HG02678 (cell line): ENCODE measurements around the gene SVOP.
"Not testable (repeated sequence)": the region's sequence is repeated elsewhere in the genome, so short reads cannot be mapped to it uniquely, and the experiment has no call there.

Experiments
- ATAC-seq: cut with Tn5 transposase; IDR thresholded peaks from one replicate; pipeline ENCODE4 v1.9.1; 2021; ENCODE audit warnings: mild to moderate bottlenecking, moderate library complexity; ENCODE audit not compliant: unreplicated experiment

SVOP gene

GRCh38 chr12:109033239-109034196 lies 12.7 kb upstream of the SVOP start:
- ATAC-seq = no peak

- no peak for ATAC-seq
Measured at GRCh38 chr12:109029411-109029810, 8.5 kb upstream of the SVOP start.

GRCh38 chr12:109028624-109029023 lies 7.8 kb upstream of the SVOP start:
- ATAC-seq = not testable (repeated sequence)

GRCh38 chr12:109027767-109028166 lies 6.9 kb upstream of the SVOP start:
- no peak for ATAC-seq

GRCh38 chr12:109020146-109020795 lies 597 bp downstream of the SVOP start:
- ATAC-seq = no peak

GRCh38 chr12:109018296-109018695 lies 2.6 kb downstream of the SVOP start:
- ATAC-seq = no peak

- ATAC-seq = no peak
Measured at GRCh38 chr12:109016978-109017377, 3.9 kb downstream of the SVOP start.

GRCh38 chr12:109016016-109016415 lies 4.9 kb downstream of the SVOP start:
- ATAC-seq = no peak

- no peak for ATAC-seq
Measured at GRCh38 chr12:109014984-109015765, 5.7 kb downstream of the SVOP start.

- no peak for ATAC-seq
Measured at GRCh38 chr12:109010259-109010658, 10.6 kb downstream of the SVOP start.

GRCh38 chr12:109009766-109010165 lies 11.1 kb downstream of the SVOP start:
- no peak for ATAC-seq

GRCh38 chr12:109004017-109004416 lies 16.9 kb downstream of the SVOP start:
- no peak for ATAC-seq

- ATAC-seq = no peak
Measured at GRCh38 chr12:108996320-108996719, 24.5 kb downstream of the SVOP start.

GRCh38 chr12:108995370-108995992 lies 25.4 kb downstream of the SVOP start:
- ATAC-seq = no peak

- not testable (repeated sequence) for ATAC-seq
Measured at GRCh38 chr12:108990103-108990502, 30.8 kb downstream of the SVOP start.

- no peak for ATAC-seq
Measured at GRCh38 chr12:108989376-108989775, 31.5 kb downstream of the SVOP start.

- ATAC-seq = no peak
Measured at GRCh38 chr12:108985750-108986149, 35.1 kb downstream of the SVOP start.

- no peak for ATAC-seq
Measured at GRCh38 chr12:108983227-108983626, 37.6 kb downstream of the SVOP start.

GRCh38 chr12:108982621-108983219 lies 38.1 kb downstream of the SVOP start:
- no peak for ATAC-seq

GRCh38 chr12:108981835-108982234 lies 39.0 kb downstream of the SVOP start:
- no peak for ATAC-seq
